Inferior parietal cortex (tissue), 1 donor: ENCODE data around the gene ZNF316.
"Not testable (repeated sequence)": the region's sequence is repeated elsewhere in the genome, so short reads cannot be mapped to it uniquely, and the experiment has no call there.

Source experiments
- DNase-seq: peaks from one replicate; pipeline ENCODE4 v3.0.0-alpha.2; 2016; ENCODE audit errors: extremely low spot score

The ZNF316 gene

GRCh38 chr7:6621195-6622133, 15.7 kb upstream of the ZNF316 start:
- DNase-seq: no peak

GRCh38 chr7:6622134-6622710, 14.9 kb upstream of the ZNF316 start:
- no peak for DNase-seq

- no peak for DNase-seq
These were observed 13.4 kb upstream of the ZNF316 start for GRCh38 chr7:6623589-6624245.

- no peak for DNase-seq
These were observed 12.9 kb upstream of the ZNF316 start for GRCh38 chr7:6624246-6624611.

GRCh38 chr7:6628045-6628444, 9.1 kb upstream of the ZNF316 start:
- no peak for DNase-seq

- DNase-seq: no peak
These were observed 6.9 kb upstream of the ZNF316 start for GRCh38 chr7:6630007-6630849.

- DNase-seq: no peak
These were observed 5.5 kb upstream of the ZNF316 start for GRCh38 chr7:6631605-6632004.

GRCh38 chr7:6634021-6634420, 3.1 kb upstream of the ZNF316 start:
- no peak for DNase-seq

GRCh38 chr7:6634971-6635370, 2.1 kb upstream of the ZNF316 start:
- DNase-seq: not testable (repeated sequence)

- DNase-seq: no peak
These were observed 569 bp downstream of the ZNF316 start for GRCh38 chr7:6637544-6638229.

GRCh38 chr7:6639032-6639431, 1.9 kb downstream of the ZNF316 start:
- no peak for DNase-seq

GRCh38 chr7:6639627-6640026, 2.5 kb downstream of the ZNF316 start:
- no peak for DNase-seq

GRCh38 chr7:6640246-6640721, 3.2 kb downstream of the ZNF316 start:
- DNase-seq: peak; percentile 6

- no peak for DNase-seq
These were observed 4.4 kb downstream of the ZNF316 start for GRCh38 chr7:6641305-6642035.

GRCh38 chr7:6642239-6642839, 5.2 kb downstream of the ZNF316 start:
- no peak for DNase-seq

GRCh38 chr7:6642861-6643640, 5.9 kb downstream of the ZNF316 start:
- DNase-seq: no peak

- no peak for DNase-seq
These were observed 7.0 kb downstream of the ZNF316 start for GRCh38 chr7:6643915-6644625.

- no peak for DNase-seq
These were observed 7.6 kb downstream of the ZNF316 start for GRCh38 chr7:6644728-6645127.

GRCh38 chr7:6646465-6646864, 9.3 kb downstream of the ZNF316 start:
- no peak for DNase-seq
